IMR-90 (cell line): Measurements from ENCODE around the gene FOXC1. TPM values are rescaled to one million over a fixed set of nuclear protein-coding genes. Genes with fewer than 3 reads are reported as not detected.

ENCODE experiments used
- ATAC-seq: fragments of 200-7000 bp; cut with Tn5 transposase; 2 replicates; pipeline ENCODE4 v1.9.1; 2020; ENCODE audit warnings: low read depth, mild to moderate bottlenecking, moderate library complexity
- BruUV-seq: library from RNA; stranded (reverse); fragments of 400-500 nt; replicated peaks from 2 replicates; lab custom pipeline; 2021; lab: Mats Ljungman, UMichigan
- CTCF ChIA-PET: fragments of 300-600 bp; formaldehyde crosslinking; extraction: SDS; loops from one replicate; lab custom pipeline; 2021; ENCODE audit warnings: antibody characterized with exemption; lab: Yijun Ruan, JAX
- POLR2A ChIA-PET: fragments of 300-600 bp; sonication (Branson Sonifier 250); formaldehyde crosslinking; loops from one replicate; lab custom pipeline; 2022; ENCODE audit warnings: antibody characterized with exemption; ENCODE audit not compliant: unreplicated experiment; lab: Charles Lee
- DNase-seq: peaks from one replicate; pipeline ENCODE4 v3.0.0; 2013
- H2AFZ ChIP-seq: replicated peaks from 2 replicates; pipeline ENCODE3; 2013; ENCODE audit warnings: low read length, mild to moderate bottlenecking; ENCODE audit not compliant: poor library complexity
- H2AK5ac ChIP-seq: 2 replicates; pipeline ENCODE4 v1.6.1; 2013; ENCODE audit warnings: low read depth, low read length, inconsistent platforms
- H2AK9ac ChIP-seq: replicated peaks from 2 replicates; pipeline ENCODE3; 2013; ENCODE audit warnings: mild to moderate bottlenecking, low read depth, low read length, moderate library complexity; ENCODE audit not compliant: poor library complexity
- H2BK120ac ChIP-seq: 2 replicates; pipeline ENCODE4 v1.6.1; 2013; ENCODE audit warnings: low read depth, low read length, inconsistent platforms
- H2BK15ac ChIP-seq: 3 replicates; pipeline ENCODE4 v1.6.1; 2013; ENCODE audit warnings: low read depth, low read length, inconsistent platforms
- H2BK20ac ChIP-seq: 2 replicates; pipeline ENCODE4 v1.6.1; 2013; ENCODE audit warnings: low read depth, mild to moderate bottlenecking, inconsistent platforms, low read length, moderate library complexity
- H2BK5ac ChIP-seq: 2 replicates; pipeline ENCODE4 v1.6.1; 2013; ENCODE audit warnings: mild to moderate bottlenecking, low read depth, low read length, inconsistent platforms; ENCODE audit not compliant: poor library complexity, severe bottlenecking
- H3K14ac ChIP-seq: replicated peaks from 2 replicates; pipeline ENCODE4 v1.6.1; 2013; ENCODE audit warnings: low read depth, low read length, inconsistent platforms
- H3K18ac ChIP-seq: 2 replicates; pipeline ENCODE4 v1.6.1; 2013; ENCODE audit warnings: low read depth, low read length, control low read depth
- H3K23ac ChIP-seq: 2 replicates; pipeline ENCODE4 v1.6.1; 2013; ENCODE audit warnings: low read depth, low read length, inconsistent platforms
- H3K27ac ChIP-seq: 2 replicates; pipeline ENCODE4 v1.5.1; 2013; ENCODE audit warnings: mild to moderate bottlenecking, control low read depth, low read length; ENCODE audit not compliant: insufficient read depth
- H3K27me3 ChIP-seq: 2 replicates; pipeline ENCODE4 v1.6.1; 2013; ENCODE audit warnings: low read length; ENCODE audit not compliant: control insufficient read depth, insufficient read depth
- H3K36me3 ChIP-seq: 2 replicates; pipeline ENCODE4 v1.6.1; 2013; ENCODE audit warnings: low read length, mixed read lengths; ENCODE audit not compliant: control insufficient read depth, insufficient read depth
- H3K4ac ChIP-seq: 2 replicates; pipeline ENCODE4 v1.6.1; 2013; ENCODE audit warnings: low read depth, low read length, inconsistent platforms
- H3K4me1 ChIP-seq: 2 replicates; pipeline ENCODE4 v1.6.1; 2013; ENCODE audit warnings: low read length, mixed read lengths; ENCODE audit not compliant: control insufficient read depth, insufficient read depth
- H3K4me2 ChIP-seq: 2 replicates; pipeline ENCODE4 v1.6.1; 2013; ENCODE audit warnings: low read depth, mild to moderate bottlenecking, control low read depth, low read length, moderate library complexity
- H3K4me3 ChIP-seq: 2 replicates; pipeline ENCODE4 v1.5.1; 2013; ENCODE audit warnings: low read depth, mild to moderate bottlenecking, control low read depth, low read length, moderate library complexity; ENCODE audit not compliant: insufficient read depth
- H3K56ac ChIP-seq: 2 replicates; pipeline ENCODE4 v1.6.1; 2013; ENCODE audit warnings: low read length, inconsistent platforms; ENCODE audit not compliant: insufficient read depth; ENCODE audit errors: extremely low read depth
- H3K79me1 ChIP-seq, 2 experiments: 2 replicates each; pipeline ENCODE4 v1.6.1; 2013; ENCODE audit warnings: low read length in 2 of 2, inconsistent platforms in 1 of 2, low read depth in 1 of 2
- H3K9ac ChIP-seq: 2 replicates; pipeline ENCODE4 v1.6.1; 2013; ENCODE audit warnings: low read depth, low read length, control low read depth
- H3K9me1 ChIP-seq: 2 replicates; pipeline ENCODE4 v1.6.1; 2013; ENCODE audit warnings: low read length, inconsistent platforms; ENCODE audit not compliant: insufficient read depth
- H3K9me3 ChIP-seq: 2 replicates; pipeline ENCODE4 v1.6.1; 2013; ENCODE audit warnings: low read length; ENCODE audit not compliant: control insufficient read depth, insufficient read depth
- H4K20me1 ChIP-seq: 2 replicates; pipeline ENCODE4 v1.6.1; 2013; ENCODE audit warnings: low read length, inconsistent platforms; ENCODE audit not compliant: insufficient read depth
- H4K5ac ChIP-seq: 2 replicates; pipeline ENCODE4 v1.6.1; 2013; ENCODE audit warnings: mild to moderate bottlenecking, low read depth, low read length, control low read depth
- H4K8ac ChIP-seq, 2 experiments: 2 replicates each; pipeline ENCODE4 v1.6.1; 2013; ENCODE audit warnings: low read depth in 2 of 2, low read length in 2 of 2, control low read depth in 1 of 2, inconsistent platforms in 1 of 2
- H4K91ac ChIP-seq: 2 replicates; pipeline ENCODE4 v1.6.1; 2013; ENCODE audit warnings: low read depth, low read length, inconsistent platforms; ENCODE audit not compliant: insufficient read depth
- BHLHE40 ChIP-seq: fragments of 150-350 bp; IDR thresholded peaks from 2 replicates; pipeline ENCODE4 v1.6.1; 2016; ENCODE audit warnings: mild to moderate bottlenecking, low read depth, low read length
- CEBPB ChIP-seq: IDR thresholded peaks from 2 replicates; pipeline ENCODE4 v1.6.1; 2012; ENCODE audit warnings: low read depth, low read length, improper control_type of control experiment
- CHD1 ChIP-seq: IDR thresholded peaks from 2 replicates; pipeline ENCODE4 v1.6.1; 2012; ENCODE audit warnings: low read depth, low read length, improper control_type of control experiment
- FOS ChIP-seq: fragments of 150-350 bp; IDR thresholded peaks from 2 replicates; pipeline ENCODE4 v1.6.1; 2016; ENCODE audit warnings: low read depth, low read length
- MAFK ChIP-seq: IDR thresholded peaks from 2 replicates; pipeline ENCODE4 v1.6.1; 2012; ENCODE audit warnings: low read depth, low read length, improper control_type of control experiment
- MAZ ChIP-seq: IDR thresholded peaks from 2 replicates; pipeline ENCODE4 v1.6.1; 2012; ENCODE audit warnings: low read depth, mild to moderate bottlenecking, low read length, improper control_type of control experiment, moderate library complexity, borderline replicate concordance
- MXI1 ChIP-seq: IDR thresholded peaks from 2 replicates; pipeline ENCODE4 v1.6.1; 2012; ENCODE audit warnings: low read depth, mild to moderate bottlenecking, low read length, moderate library complexity, borderline replicate concordance
- NFE2L2 ChIP-seq: fragments of 150-350 bp; IDR thresholded peaks from 2 replicates; pipeline ENCODE4 v1.6.1; 2016; ENCODE audit warnings: low read depth, mild to moderate bottlenecking, low read length
- POLR2A ChIP-seq: IDR thresholded peaks from 2 replicates; pipeline ENCODE4 v1.6.1; 2012; ENCODE audit warnings: mild to moderate bottlenecking, low read depth, low read length
- RAD21 ChIP-seq: IDR thresholded peaks from 2 replicates; pipeline ENCODE4 v1.6.1; 2012; ENCODE audit warnings: low read length, improper control_type of control experiment
- RCOR1 ChIP-seq: IDR thresholded peaks from 2 replicates; pipeline ENCODE4 v1.6.1; 2012; ENCODE audit warnings: mild to moderate bottlenecking, low read length, improper control_type of control experiment; ENCODE audit not compliant: insufficient replicate concordance
- RFX5 ChIP-seq: IDR thresholded peaks from 2 replicates; pipeline ENCODE4 v1.8.0; 2012; ENCODE audit warnings: low read depth, mild to moderate bottlenecking, low read length, moderate library complexity
- SMC3 ChIP-seq: fragments of 150-350 bp; IDR thresholded peaks from 2 replicates; pipeline ENCODE4 v1.6.1; 2016; ENCODE audit warnings: low read depth, mild to moderate bottlenecking, antibody characterized with exemption, low read length, moderate library complexity
- WGBS, 2 experiments: methylation state at CpG; one replicate each; pipeline versions ENCODE4 v1.1.5 to v1.1.7; 2013; ENCODE audit warnings: missing lambda C conversion rate in 2 of 2; ENCODE audit not compliant: insufficient read length in 1 of 2; ENCODE audit errors: extremely low coverage in 2 of 2; 5-methylcytosine and 5-hydroxymethylcytosine counted together
- dilution Hi-C: fragments of 300-500 bp; cut with HindIII; formaldehyde crosslinking; loops from one replicate; pipeline ENCODE4 v1.14.3; 2018; ENCODE audit warnings: low sequenced_read_pairs; ENCODE audit not compliant: unreplicated experiment
- in situ Hi-C: fragments of 300-500 bp; cut with MboI; formaldehyde crosslinking; loops from 3 replicates; pipeline ENCODE4 v1.14.3; 2019; ENCODE audit warnings: low sequenced_read_pairs, inconsistent platforms, mixed read lengths
- intact Hi-C: fragments of 100-400 bp; cut with micrococcal nuclease; formaldehyde crosslinking; loops from 2 replicates; pipeline ENCODE4 v1.10.0; 2022
- polyA plus RNA-seq, 3 experiments: library from polyadenylated mRNA; depleted of rRNA; stranded (reverse); fragments of >200 nt; gene quantifications; 2 replicates each; pipeline ENCODE4 v1.2.3, GENCODE V29; 2012; ENCODE audit warnings: low replicate concordance in 1 of 3
- total RNA-seq: library from RNA; depleted of rRNA; stranded (reverse); fragments of >200 nt; gene quantifications from 2 replicates; pipeline ENCODE4 v1.2.3, GENCODE V29; 2012
- TF ChIP-seq, protein P1 (sequence below): conservative IDR thresholded peaks from 2 replicates; pipeline ENCODE4 v1.5.1; 2012; ENCODE audit warnings: mild to moderate bottlenecking, low read depth, low read length, improper control_type of control experiment
- TF ChIP-seq, protein P2 (sequence below): fragments of 150-350 bp; IDR thresholded peaks from 2 replicates; pipeline ENCODE4 v1.6.1; 2017; ENCODE audit warnings: mild to moderate bottlenecking, antibody characterized with exemption, low read length, low read depth
- TF ChIP-seq, protein P3 (sequence below): fragments of 150-350 bp; IDR thresholded peaks from 2 replicates; pipeline ENCODE4 v1.6.1; 2016; ENCODE audit warnings: low read depth, mild to moderate bottlenecking, low read length, moderate library complexity, borderline replicate concordance

FOXC1 gene
- total and polyA plus RNA-seq, 2 of the 4 experiments (the other 2 are of a cell fraction) = 1.3 to 4.0 TPM

DNA sequence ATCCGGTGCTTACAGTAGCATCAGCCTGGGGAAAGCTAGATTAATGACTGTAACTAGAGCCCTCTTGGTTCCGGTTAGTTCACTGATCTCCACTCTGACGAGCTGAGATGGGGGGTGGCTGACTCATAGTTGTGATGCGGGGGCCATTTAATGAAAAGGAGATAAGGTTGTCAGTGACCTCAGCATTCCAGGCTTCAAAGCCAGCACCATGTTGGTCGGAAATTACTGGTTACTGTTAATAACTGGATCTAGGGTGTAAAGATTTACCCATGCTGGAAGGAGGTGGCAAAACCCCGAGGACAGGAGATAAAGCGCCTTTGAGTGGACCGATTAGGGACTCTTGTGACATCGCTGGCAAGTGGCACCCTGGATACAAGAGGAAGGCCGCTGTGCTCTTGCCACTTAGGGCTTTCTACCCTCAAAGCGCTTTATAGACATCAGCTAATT, 21.1 kb downstream of the FOXC1 start:
- BruUV-seq = no TSS peak
- in situ Hi-C loops (no loop called here), dilution Hi-C loops (no loop called here), intact Hi-C loops (loop anchor here (5.0 kb wide), 1 partner anchor 37 kb away; no protein-coding TSS in a partner anchor)
- no peak overlapping the region for H3K27ac ChIP-seq
- H3K56ac ChIP-seq = no peak overlapping the region
- H3K4me3 ChIP-seq = no peak overlapping the region
- no peak overlapping the region for H3K18ac ChIP-seq
- TF ChIP-seq SMC3 (no peak), MAZ (peak; percentile 68; the same call in 1 of the 2 replicates), RFX5 (no peak), CEBPB (no peak), NFE2L2 (no peak), MAFK (no peak), RCOR1 (peak; percentile 12), CHD1 (no peak), MXI1 (no peak), BHLHE40 (no peak), FOS (peak; percentile 85), POLR2A (no peak), RAD21 (no peak)
- TF ChIP-seq, protein P1, sequence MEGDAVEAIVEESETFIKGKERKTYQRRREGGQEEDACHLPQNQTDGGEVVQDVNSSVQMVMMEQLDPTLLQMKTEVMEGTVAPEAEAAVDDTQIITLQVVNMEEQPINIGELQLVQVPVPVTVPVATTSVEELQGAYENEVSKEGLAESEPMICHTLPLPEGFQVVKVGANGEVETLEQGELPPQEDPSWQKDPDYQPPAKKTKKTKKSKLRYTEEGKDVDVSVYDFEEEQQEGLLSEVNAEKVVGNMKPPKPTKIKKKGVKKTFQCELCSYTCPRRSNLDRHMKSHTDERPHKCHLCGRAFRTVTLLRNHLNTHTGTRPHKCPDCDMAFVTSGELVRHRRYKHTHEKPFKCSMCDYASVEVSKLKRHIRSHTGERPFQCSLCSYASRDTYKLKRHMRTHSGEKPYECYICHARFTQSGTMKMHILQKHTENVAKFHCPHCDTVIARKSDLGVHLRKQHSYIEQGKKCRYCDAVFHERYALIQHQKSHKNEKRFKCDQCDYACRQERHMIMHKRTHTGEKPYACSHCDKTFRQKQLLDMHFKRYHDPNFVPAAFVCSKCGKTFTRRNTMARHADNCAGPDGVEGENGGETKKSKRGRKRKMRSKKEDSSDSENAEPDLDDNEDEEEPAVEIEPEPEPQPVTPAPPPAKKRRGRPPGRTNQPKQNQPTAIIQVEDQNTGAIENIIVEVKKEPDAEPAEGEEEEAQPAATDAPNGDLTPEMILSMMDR = no peak
- TF ChIP-seq, protein P2, sequence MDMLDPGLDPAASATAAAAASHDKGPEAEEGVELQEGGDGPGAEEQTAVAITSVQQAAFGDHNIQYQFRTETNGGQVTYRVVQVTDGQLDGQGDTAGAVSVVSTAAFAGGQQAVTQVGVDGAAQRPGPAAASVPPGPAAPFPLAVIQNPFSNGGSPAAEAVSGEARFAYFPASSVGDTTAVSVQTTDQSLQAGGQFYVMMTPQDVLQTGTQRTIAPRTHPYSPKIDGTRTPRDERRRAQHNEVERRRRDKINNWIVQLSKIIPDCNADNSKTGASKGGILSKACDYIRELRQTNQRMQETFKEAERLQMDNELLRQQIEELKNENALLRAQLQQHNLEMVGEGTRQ = no peak
- TF ChIP-seq, protein P3, sequence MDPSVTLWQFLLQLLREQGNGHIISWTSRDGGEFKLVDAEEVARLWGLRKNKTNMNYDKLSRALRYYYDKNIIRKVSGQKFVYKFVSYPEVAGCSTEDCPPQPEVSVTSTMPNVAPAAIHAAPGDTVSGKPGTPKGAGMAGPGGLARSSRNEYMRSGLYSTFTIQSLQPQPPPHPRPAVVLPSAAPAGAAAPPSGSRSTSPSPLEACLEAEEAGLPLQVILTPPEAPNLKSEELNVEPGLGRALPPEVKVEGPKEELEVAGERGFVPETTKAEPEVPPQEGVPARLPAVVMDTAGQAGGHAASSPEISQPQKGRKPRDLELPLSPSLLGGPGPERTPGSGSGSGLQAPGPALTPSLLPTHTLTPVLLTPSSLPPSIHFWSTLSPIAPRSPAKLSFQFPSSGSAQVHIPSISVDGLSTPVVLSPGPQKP = no peak
- no peak overlapping the region for H4K8ac ChIP-seq
- H2BK15ac ChIP-seq = no peak overlapping the region; the same call in 2 of the 3 replicates
- no peak overlapping the region for H2BK20ac ChIP-seq
- 0 out of 2 replicates have a peak, but pooled peaks cover 3% of the 10 kb centered on the region for H3K9me1 ChIP-seq
- no peak overlapping the region for H4K91ac ChIP-seq
- POLR2A ChIA-PET = no interaction called here
- H3K4me1 ChIP-seq = peaks cover 16% of the 10 kb centered on the region
- no peak overlapping the region for H3K4me2 ChIP-seq
- no peak overlapping the region for H4K5ac ChIP-seq
- H3K4ac ChIP-seq = no peak overlapping the region
- H3K23ac ChIP-seq = no peak overlapping the region
- H2BK5ac ChIP-seq = no peak overlapping the region
- H3K14ac ChIP-seq = no peak overlapping the region
- DNase-seq (peak; percentile 88), ATAC-seq (peak; percentile 86)
- no peaks in the 10 kb centered on the region for H3K9me3 ChIP-seq
- 0 out of 2 replicates have a peak overlapping the region, but pooled peaks have one; percentile 7 for H2AK5ac ChIP-seq
- no peak overlapping the region for H2AK9ac ChIP-seq
- H4K20me1 ChIP-seq = no peaks in the 10 kb centered on the region
- H3K27me3 ChIP-seq = peaks cover 2% of the 10 kb centered on the region
- H3K36me3 ChIP-seq = no peaks in the 10 kb centered on the region
- H2AFZ ChIP-seq = no peak overlapping the region
- H3K79me1 ChIP-seq = 0 out of 4 replicates have a peak, but pooled peaks cover 2 to 3% of the 10 kb centered on the region in 2 experiments
- WGBS, 2 experiments = no CpG with 5 or more reads among the region's 11 CpGs
- CTCF ChIA-PET = no interaction called here
- H2BK120ac ChIP-seq = no peak overlapping the region
- H3K9ac ChIP-seq = no peak overlapping the region
